ENCODE measurements around the gene WIPF3. TPM values are rescaled to one million over a fixed set of nuclear protein-coding genes. Genes with fewer than 3 reads are reported as not detected.

Gene WIPF3
- total RNA-seq, 1 donor from 2014 or later = not detected

- Mint-ChIP-seq H3K4me1 (ENCODE audit: unreplicated experiment) (no peaks in the 10 kb centered on the region), H3K9me3 (ENCODE audit: unreplicated experiment) (peaks cover 25% of the 10 kb centered on the region), H3K36me3 (ENCODE audit: unreplicated experiment) (peaks cover 10% of the 10 kb centered on the region), H3K27me3 (ENCODE audit: unreplicated experiment) (peaks cover 6% of the 10 kb centered on the region), H3K27ac (ENCODE audit: unreplicated experiment) (no peak overlapping the region), H3K4me3 (ENCODE audit: unreplicated experiment) (no peak overlapping the region)
- DNase-seq (ENCODE audit: extremely low spot score, unreplicated experiment) = no peak
- TF ChIP-seq CTCF (IDR thresholded peaks at IDR 0.05) = no peak
Measured at GRCh38 chr7:29900745-29901144, 94.4 kb downstream of the WIPF3 start.

- Mint-ChIP-seq H3K27me3 (ENCODE audit: unreplicated experiment) (no peaks in the 10 kb centered on the region), H3K36me3 (ENCODE audit: unreplicated experiment) (peaks cover 27% of the 10 kb centered on the region), H3K27ac (ENCODE audit: unreplicated experiment) (no peak overlapping the region), H3K9me3 (ENCODE audit: unreplicated experiment) (peaks cover 31% of the 10 kb centered on the region), H3K4me1 (ENCODE audit: unreplicated experiment) (no peaks in the 10 kb centered on the region), H3K4me3 (ENCODE audit: unreplicated experiment) (no peak overlapping the region)
- TF ChIP-seq CTCF (IDR thresholded peaks at IDR 0.05) = no peak
- DNase-seq (ENCODE audit: extremely low spot score, unreplicated experiment) = no peak
Measured at GRCh38 chr7:29906200-29907022, 100.1 kb downstream of the WIPF3 start.

- no peaks in the 10 kb centered on the region for H3K9me3 Mint-ChIP-seq (ENCODE audit: unreplicated experiment)
- no peaks in the 10 kb centered on the region for H3K27me3 Mint-ChIP-seq (ENCODE audit: unreplicated experiment)
- no peak for DNase-seq (ENCODE audit: extremely low spot score, unreplicated experiment)
- H3K36me3 Mint-ChIP-seq (ENCODE audit: unreplicated experiment) = peaks cover 14% of the 10 kb centered on the region
- H3K4me1 Mint-ChIP-seq (ENCODE audit: unreplicated experiment) = peaks cover 2% of the 10 kb centered on the region
- no peak for TF ChIP-seq CTCF (IDR thresholded peaks at IDR 0.05)
- no peak overlapping the region for H3K4me3 Mint-ChIP-seq (ENCODE audit: unreplicated experiment)
- no peak overlapping the region for H3K27ac Mint-ChIP-seq (ENCODE audit: unreplicated experiment)
Measured at GRCh38 chr7:29914180-29914579, 107.9 kb downstream of the WIPF3 start.

GRCh38 chr7:29915481-29916215, 109.3 kb downstream of the WIPF3 start:
- no peak for DNase-seq (ENCODE audit: extremely low spot score, unreplicated experiment)
- Mint-ChIP-seq H3K27me3 (ENCODE audit: unreplicated experiment) (no peaks in the 10 kb centered on the region), H3K4me3 (ENCODE audit: unreplicated experiment) (no peak overlapping the region), H3K9me3 (ENCODE audit: unreplicated experiment) (no peaks in the 10 kb centered on the region), H3K36me3 (ENCODE audit: unreplicated experiment) (peaks cover 25% of the 10 kb centered on the region), H3K4me1 (ENCODE audit: unreplicated experiment) (peaks cover 2% of the 10 kb centered on the region), H3K27ac (ENCODE audit: unreplicated experiment) (no peak overlapping the region)
- TF ChIP-seq CTCF (IDR thresholded peaks at IDR 0.05) = no peak

- no peak for DNase-seq (ENCODE audit: extremely low spot score, unreplicated experiment)
- H3K4me3 Mint-ChIP-seq (ENCODE audit: unreplicated experiment) = no peak overlapping the region
- peaks cover 2% of the 10 kb centered on the region for H3K4me1 Mint-ChIP-seq (ENCODE audit: unreplicated experiment)
- H3K36me3 Mint-ChIP-seq (ENCODE audit: unreplicated experiment) = peaks cover 25% of the 10 kb centered on the region
- H3K9me3 Mint-ChIP-seq (ENCODE audit: unreplicated experiment) = no peaks in the 10 kb centered on the region
- no peaks in the 10 kb centered on the region for H3K27me3 Mint-ChIP-seq (ENCODE audit: unreplicated experiment)
- no peak for TF ChIP-seq CTCF (IDR thresholded peaks at IDR 0.05)
- no peak overlapping the region for H3K27ac Mint-ChIP-seq (ENCODE audit: unreplicated experiment)
Measured at GRCh38 chr7:29917641-29918040, 111.3 kb downstream of the WIPF3 start.
